ENCODE results near the gene NLGN1.

GRCh38 chr3:173439004-173439403 lies 41.5 kb downstream of the NLGN1 start:
- TF ChIP-seq TARDBP (IDR thresholded peaks at IDR 0.05) = no peak
- no peak for TF ChIP-seq PKNOX1 (IDR thresholded peaks at IDR 0.05)
- TF ChIP-seq ZNF384 (IDR thresholded peaks at IDR 0.05) = no peak
- no peak for TF ChIP-seq ARNT (IDR thresholded peaks at IDR 0.05)
- no peak for TF ChIP-seq SUZ12 (IDR thresholded peaks at IDR 0.05)
- no peak for TF ChIP-seq FOXK2 (IDR thresholded peaks at IDR 0.05)
- no peak for TF ChIP-seq FOXM1 (IDR thresholded peaks at IDR 0.05; ENCODE audit: borderline replicate concordance)
- no peak for TF ChIP-seq SP1 (IDR thresholded peaks at IDR 0.05)
- TF ChIP-seq L3MBTL2 (conservative IDR thresholded peaks at IDR 0.05) = no peak
